Mesendoderm (in vitro differentiated cells): ENCODE data around the gene SLC1A6.

Source experiments
- DNase-seq: peaks from one replicate; pipeline ENCODE4 v3.0.0; 2013
- H2AK5ac ChIP-seq: 2 replicates; pipeline ENCODE4 v1.6.1; 2013; ENCODE audit warnings: low read length, inconsistent platforms
- H2BK120ac ChIP-seq: 2 replicates; pipeline ENCODE4 v1.6.1; 2013; ENCODE audit warnings: low read depth, mild to moderate bottlenecking, low read length, moderate library complexity, mixed read lengths
- H2BK15ac ChIP-seq: replicated peaks from 2 replicates; pipeline ENCODE4 v1.6.1; 2013; ENCODE audit warnings: low read depth, mild to moderate bottlenecking, moderate library complexity
- H2BK5ac ChIP-seq: 2 replicates; pipeline ENCODE4 v1.6.1; 2013; ENCODE audit warnings: low read length, inconsistent platforms
- H3K18ac ChIP-seq: 2 replicates; pipeline ENCODE4 v1.6.1; 2013; ENCODE audit warnings: mild to moderate bottlenecking, low read length, mixed read lengths
- H3K23ac ChIP-seq: one replicate; pipeline ENCODE4 v1.6.1; 2013; ENCODE audit warnings: low read length
- H3K27ac ChIP-seq: 2 replicates; pipeline ENCODE4 v1.5.1; 2013; ENCODE audit warnings: low read depth, mild to moderate bottlenecking, inconsistent platforms, low read length, moderate library complexity
- H3K27me3 ChIP-seq: 2 replicates; pipeline ENCODE4 v1.6.1; 2013; ENCODE audit warnings: low read length, control low read depth, mild to moderate bottlenecking, inconsistent platforms; ENCODE audit not compliant: insufficient read depth, poor library complexity
- H3K36me3 ChIP-seq: 2 replicates; pipeline ENCODE4 v1.6.1; 2013; ENCODE audit warnings: low read length, inconsistent platforms; ENCODE audit not compliant: control insufficient read depth, insufficient read depth
- H3K4ac ChIP-seq: one replicate; pipeline ENCODE4 v1.6.1; 2013; ENCODE audit warnings: low read depth, mild to moderate bottlenecking, low read length, moderate library complexity
- H3K4me1 ChIP-seq: 2 replicates; pipeline ENCODE4 v1.6.1; 2013; ENCODE audit warnings: low read depth, low read length, inconsistent platforms; ENCODE audit not compliant: control insufficient read depth
- H3K4me2 ChIP-seq: 2 replicates; pipeline ENCODE4 v1.6.1; 2013; ENCODE audit warnings: low read length
- H3K4me3 ChIP-seq: 2 replicates; pipeline ENCODE4 v1.5.1; 2013; ENCODE audit warnings: mild to moderate bottlenecking, low read length
- H3K56ac ChIP-seq: one replicate; pipeline ENCODE4 v1.6.1; 2013; ENCODE audit warnings: low read length
- H3K79me1 ChIP-seq: 2 replicates; pipeline ENCODE4 v1.6.1; 2013; ENCODE audit warnings: low read length, inconsistent platforms
- H3K79me2 ChIP-seq: 2 replicates; pipeline ENCODE4 v1.6.1; 2013; ENCODE audit warnings: mild to moderate bottlenecking, low read length; ENCODE audit not compliant: control insufficient read depth, insufficient read depth
- H3K9ac ChIP-seq: 2 replicates; pipeline ENCODE4 v1.6.1; 2013; ENCODE audit warnings: low read length, inconsistent platforms
- H4K5ac ChIP-seq: one replicate; pipeline ENCODE4 v1.6.1; 2013; ENCODE audit warnings: low read length
- H4K8ac ChIP-seq: one replicate; pipeline ENCODE4 v1.6.1; 2013; ENCODE audit warnings: low read depth, mild to moderate bottlenecking, control low read depth, low read length, moderate library complexity
- WGBS: extraction: QIAGEN DNeasy Blood & Tissue Kit; methylation state at CpG from one replicate; pipeline ENCODE4 v1.1.7; 2013; ENCODE audit warnings: low lambda C conversion rate, missing lambda C conversion rate; ENCODE audit not compliant: insufficient coverage; ENCODE audit errors: extremely low coverage; 5-methylcytosine and 5-hydroxymethylcytosine counted together

The SLC1A6 gene

GRCh38 chr19:14941189-14941588 lies 38.5 kb downstream of the SLC1A6 start, which contains the start of gene OR7C2:
TSS of gene OR7C2 (plus strand) at chr19:14941489. CDS start at chr19:14941489, 0 bp downstream.
- no peaks in the 10 kb centered on the region for H3K79me1 ChIP-seq
- H3K18ac ChIP-seq: no peak within 1 kb of the TSS
- H4K8ac ChIP-seq: no peak within 1 kb of the TSS
- H2BK5ac ChIP-seq: no peak within 1 kb of the TSS
- no peak within 1 kb of the TSS for H3K9ac ChIP-seq
- H3K56ac ChIP-seq: no peak within 1 kb of the TSS
- DNase-seq: no peak
- no CpG with 5 or more reads among the region's 6 CpGs for WGBS
- no peak within 1 kb of the TSS for H3K4me2 ChIP-seq
- H3K4me3 ChIP-seq: no peak within 1 kb of the TSS
- H3K4ac ChIP-seq: no peak within 1 kb of the TSS
- H2BK15ac ChIP-seq: no peak within 1 kb of the TSS
- no peak within 1 kb of the TSS for H2BK120ac ChIP-seq
- no peak within 1 kb of the TSS for H3K23ac ChIP-seq
- no peaks in the 10 kb centered on the region for H3K27me3 ChIP-seq
- H3K4me1 ChIP-seq: no peaks in the 10 kb centered on the region
- H4K5ac ChIP-seq: no peak within 1 kb of the TSS
- H3K27ac ChIP-seq: no peak within 1 kb of the TSS
- H3K36me3 ChIP-seq: no peaks in the 10 kb centered on the region
- no peak within 1 kb of the TSS for H2AK5ac ChIP-seq
- no peaks in the 10 kb centered on the region for H3K79me2 ChIP-seq

- H4K5ac ChIP-seq: no peak overlapping the region
- H3K79me1 ChIP-seq: no peaks in the 10 kb centered on the region
- no peak for DNase-seq
- H4K8ac ChIP-seq: no peak overlapping the region
- no peak overlapping the region for H2AK5ac ChIP-seq
- H3K79me2 ChIP-seq: no peaks in the 10 kb centered on the region
- no peak overlapping the region for H3K4ac ChIP-seq
- H3K18ac ChIP-seq: no peak overlapping the region
- no peaks in the 10 kb centered on the region for H3K36me3 ChIP-seq
- H3K27ac ChIP-seq: no peak overlapping the region
- H2BK5ac ChIP-seq: no peak overlapping the region
- no peak overlapping the region for H3K56ac ChIP-seq
- no peak overlapping the region for H3K4me3 ChIP-seq
- H3K4me1 ChIP-seq: no peaks in the 10 kb centered on the region
- no peaks in the 10 kb centered on the region for H3K27me3 ChIP-seq
- H3K9ac ChIP-seq: no peak overlapping the region
- no peak overlapping the region for H3K23ac ChIP-seq
- no peak overlapping the region for H2BK120ac ChIP-seq
- no CpG with 5 or more reads among the region's 6 CpGs for WGBS
- no peak overlapping the region for H3K4me2 ChIP-seq
- H2BK15ac ChIP-seq: no peak overlapping the region
Measured at GRCh38 chr19:14940266-14940665, 39.4 kb downstream of the SLC1A6 start.

GRCh38 chr19:14933506-14933905 lies 46.2 kb downstream of the SLC1A6 start:
- Histone ChIP-seq H3K79me1 (no peaks in the 10 kb centered on the region), H3K4ac (no peak overlapping the region), H3K4me2 (no peak overlapping the region), H3K27me3 (no peaks in the 10 kb centered on the region), H3K79me2 (no peaks in the 10 kb centered on the region), H3K27ac (no peak overlapping the region), H2AK5ac (no peak overlapping the region), H3K36me3 (no peaks in the 10 kb centered on the region), H4K8ac (no peak overlapping the region), H2BK120ac (no peak overlapping the region), H3K4me1 (no peaks in the 10 kb centered on the region), H3K56ac (no peak overlapping the region), H3K9ac (no peak overlapping the region), H3K4me3 (no peak overlapping the region), H3K23ac (no peak overlapping the region), H4K5ac (no peak overlapping the region), H2BK5ac (no peak overlapping the region), H3K18ac (no peak overlapping the region), H2BK15ac (no peak overlapping the region)
- no CpG with 5 or more reads among the region's 1 CpG for WGBS
- no peak for DNase-seq

- Histone ChIP-seq H3K79me2 (no peaks in the 10 kb centered on the region), H3K27ac (no peak overlapping the region), H2AK5ac (no peak overlapping the region), H2BK120ac (no peak overlapping the region), H2BK5ac (no peak overlapping the region), H3K23ac (no peak overlapping the region), H2BK15ac (no peak overlapping the region), H3K9ac (no peak overlapping the region), H4K8ac (no peak overlapping the region), H3K36me3 (no peaks in the 10 kb centered on the region), H4K5ac (no peak overlapping the region), H3K4me3 (no peak overlapping the region), H3K79me1 (no peaks in the 10 kb centered on the region), H3K27me3 (no peaks in the 10 kb centered on the region), H3K4me2 (no peak overlapping the region), H3K56ac (no peak overlapping the region), H3K4ac (no peak overlapping the region), H3K4me1 (no peaks in the 10 kb centered on the region), H3K18ac (no peak overlapping the region)
- DNase-seq: no peak
- WGBS: no CpG with 5 or more reads among the region's 5 CpGs
Measured at GRCh38 chr19:14916848-14917247, 62.8 kb downstream of the SLC1A6 start.

- Histone ChIP-seq H2BK5ac (no peak overlapping the region), H3K79me2 (no peaks in the 10 kb centered on the region), H3K4me3 (no peak overlapping the region), H3K9ac (no peak overlapping the region), H3K4ac (no peak overlapping the region), H3K23ac (no peak overlapping the region), H3K4me2 (no peak overlapping the region), H4K5ac (no peak overlapping the region), H4K8ac (no peak overlapping the region), H3K36me3 (no peaks in the 10 kb centered on the region), H3K4me1 (no peaks in the 10 kb centered on the region), H2BK15ac (no peak overlapping the region), H2AK5ac (no peak overlapping the region), H3K79me1 (no peaks in the 10 kb centered on the region), H3K18ac (no peak overlapping the region), H3K27me3 (no peaks in the 10 kb centered on the region), H3K27ac (no peak overlapping the region), H2BK120ac (no peak overlapping the region), H3K56ac (no peak overlapping the region)
- DNase-seq: no peak
- WGBS: no CpG with 5 or more reads among the region's 6 CpGs
Measured at GRCh38 chr19:14915116-14915515, 64.5 kb downstream of the SLC1A6 start.

GRCh38 chr19:14906711-14907110 lies 73.0 kb downstream of the SLC1A6 start:
- no CpG with 5 or more reads among the region's 4 CpGs for WGBS
- no peak overlapping the region for H3K4ac ChIP-seq

More at GRCh38 chr19:14906711-14907110, 73.0 kb downstream of the SLC1A6 start:
- Histone ChIP-seq H3K27ac (no peak overlapping the region), H3K56ac (no peak overlapping the region), H2BK15ac (no peak overlapping the region), H3K27me3 (no peaks in the 10 kb centered on the region), H3K4me1 (no peaks in the 10 kb centered on the region), H3K18ac (no peak overlapping the region), H4K5ac (no peak overlapping the region), H4K8ac (no peak overlapping the region), H3K79me2 (no peaks in the 10 kb centered on the region), H3K4me2 (no peak overlapping the region), H3K4me3 (no peak overlapping the region), H3K9ac (no peak overlapping the region), H2AK5ac (no peak overlapping the region), H2BK5ac (no peak overlapping the region), H3K23ac (no peak overlapping the region), H2BK120ac (no peak overlapping the region), H3K36me3 (no peaks in the 10 kb centered on the region), H3K79me1 (no peaks in the 10 kb centered on the region)
- no peak for DNase-seq
